Vagina (tissue), 2 donors: ENCODE data around the gene SEMG2. TPM values are rescaled to one million over a fixed set of nuclear protein-coding genes. Genes with fewer than 3 reads are reported as not detected.

Experiments used
- DNase-seq, 2 donors: peaks; one replicate each; pipeline ENCODE4 v3.0.0-alpha.2; 2017; ENCODE audit errors: extremely low spot score in 2 of 2
- H3K27ac ChIP-seq: fragments of 200-600 bp; sonication (generic); one replicate; pipeline ENCODE4 v1.5.1; 2019
- H3K27me3 ChIP-seq: fragments of 200-600 bp; sonication (generic); one replicate; pipeline ENCODE4 v1.5.1; 2019
- H3K36me3 ChIP-seq, 2 donors: fragments of 200-600 bp; sonication (generic); one replicate each; pipeline ENCODE4 v1.5.1; 2017 to 2019
- H3K4me1 ChIP-seq: fragments of 200-600 bp; sonication (generic); one replicate; pipeline ENCODE4 v1.5.1; 2019
- H3K4me3 ChIP-seq, 2 donors: fragments of 200-600 bp; sonication (generic); 1 replicate in 1 of 2; 2 replicates in 1 of 2; pipeline ENCODE4 v1.5.1; 2016 to 2019
- H3K9me3 ChIP-seq: fragments of 200-600 bp; sonication (generic); one replicate; pipeline ENCODE4 v1.5.1; 2019
- POLR2A ChIP-seq, 2 donors: fragments of 450-650 bp; IDR thresholded peaks; one replicate each; pipeline ENCODE4 v1.6.1; 2017; ENCODE audit warnings: antibody characterized with exemption in 2 of 2, mild to moderate bottlenecking in 2 of 2, moderate library complexity in 2 of 2
- POLR2AphosphoS5 ChIP-seq, 2 donors: sonication (generic); formaldehyde crosslinking; IDR thresholded peaks; one replicate each; pipeline ENCODE4 v1.9.0; 2017; ENCODE audit warnings: antibody characterized with exemption in 2 of 2, mild to moderate bottlenecking in 2 of 2, low read depth in 1 of 2; ENCODE audit not compliant: insufficient read depth in 1 of 2
- intact Hi-C: fragments of 100-400 bp; cut with DNase I; formaldehyde crosslinking; loops from one replicate; pipeline ENCODE4 v1.15.1; 2023
- total RNA-seq: library from RNA; depleted of rRNA; stranded (reverse); fragments of >200 nt; gene quantifications from one replicate; pipeline ENCODE4 v1.2.3, GENCODE V29; 2016
- TF ChIP-seq, protein P1 (sequence below), 3 experiments: fragments of 450-650 bp in 2 of 3; fragments of 200-600 bp in 1 of 3; sonication (generic) in 1 of 3; IDR thresholded peaks; one replicate each; pipeline ENCODE4 v1.5.1; 2017 to 2019; ENCODE audit warnings: antibody characterized with exemption in 3 of 3, mild to moderate bottlenecking in 2 of 3, moderate library complexity in 2 of 3

Gene SEMG2
- total RNA-seq, 1 donor from 2014 or later: not detected

DNA sequence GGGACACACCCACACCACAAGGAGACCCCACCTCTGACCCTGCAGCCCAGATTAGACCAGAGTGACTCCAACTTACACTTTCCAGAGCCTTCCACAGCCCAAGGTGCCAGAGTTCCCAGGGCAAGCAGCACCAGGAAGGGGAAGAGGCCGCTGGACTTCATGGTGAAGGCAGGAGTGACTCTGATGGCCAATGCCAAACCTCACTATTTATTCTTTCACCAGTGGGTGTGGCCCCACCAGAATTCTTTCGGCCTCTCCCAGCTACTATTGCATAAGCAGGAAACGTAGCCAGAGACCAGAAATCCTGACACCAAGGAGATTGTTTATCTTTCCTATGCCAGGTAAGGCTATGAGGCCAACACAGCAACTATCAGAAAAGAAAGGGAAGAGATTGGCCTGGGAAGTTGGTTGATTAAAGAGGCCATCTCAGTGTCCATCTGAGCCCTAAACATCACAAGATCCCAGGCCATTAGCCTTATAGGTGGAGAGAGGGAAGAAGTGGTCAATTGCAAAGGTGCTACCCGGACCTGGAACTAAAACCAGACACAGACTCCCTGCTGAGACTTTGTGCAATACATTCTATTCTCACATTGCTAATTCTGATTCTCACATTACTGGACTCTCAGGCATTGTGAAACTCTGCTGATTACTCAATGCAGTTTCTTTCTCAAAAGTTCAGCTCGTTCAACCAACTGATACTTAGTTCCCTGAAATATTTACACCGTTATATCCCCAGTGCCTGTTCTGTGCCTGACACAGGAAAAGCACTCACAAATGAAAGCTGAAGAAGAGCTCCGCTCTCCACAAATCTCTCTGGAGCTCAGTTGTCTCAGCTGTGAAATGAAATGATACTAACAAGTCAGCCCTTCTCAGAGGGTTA lies 33.5 kb downstream of the SEMG2 start, which contains the start of gene SLPI:
TSS of gene SLPI (minus strand) at position 182 of the 880 bp plus-strand sequence. CDS start at position 161, 21 bp downstream.
- Histone ChIP-seq H3K4me3 (peak within 1 kb of the TSS in 1 of 2 donors; percentile 25), H3K4me1 (peaks cover 18% of the 10 kb centered on the region), H3K27ac (peak within 1 kb of the TSS; percentile 37), H3K27me3 (no peaks in the 10 kb centered on the region), H3K36me3 (no peaks in the 10 kb centered on the region), H3K9me3 (no peaks in the 10 kb centered on the region)
- DNase-seq: peak in 1 of 2 donors; percentile 62
- TF ChIP-seq POLR2AphosphoS5 (IDR thresholded peaks at IDR 0.05; ENCODE audit: insufficient read depth in 1 of 2, low read depth in 1 of 2) (peak in 1 of 2 donors; percentile 41), POLR2A (IDR thresholded peaks at IDR 0.05) (no peak)
- TF ChIP-seq, protein P1, sequence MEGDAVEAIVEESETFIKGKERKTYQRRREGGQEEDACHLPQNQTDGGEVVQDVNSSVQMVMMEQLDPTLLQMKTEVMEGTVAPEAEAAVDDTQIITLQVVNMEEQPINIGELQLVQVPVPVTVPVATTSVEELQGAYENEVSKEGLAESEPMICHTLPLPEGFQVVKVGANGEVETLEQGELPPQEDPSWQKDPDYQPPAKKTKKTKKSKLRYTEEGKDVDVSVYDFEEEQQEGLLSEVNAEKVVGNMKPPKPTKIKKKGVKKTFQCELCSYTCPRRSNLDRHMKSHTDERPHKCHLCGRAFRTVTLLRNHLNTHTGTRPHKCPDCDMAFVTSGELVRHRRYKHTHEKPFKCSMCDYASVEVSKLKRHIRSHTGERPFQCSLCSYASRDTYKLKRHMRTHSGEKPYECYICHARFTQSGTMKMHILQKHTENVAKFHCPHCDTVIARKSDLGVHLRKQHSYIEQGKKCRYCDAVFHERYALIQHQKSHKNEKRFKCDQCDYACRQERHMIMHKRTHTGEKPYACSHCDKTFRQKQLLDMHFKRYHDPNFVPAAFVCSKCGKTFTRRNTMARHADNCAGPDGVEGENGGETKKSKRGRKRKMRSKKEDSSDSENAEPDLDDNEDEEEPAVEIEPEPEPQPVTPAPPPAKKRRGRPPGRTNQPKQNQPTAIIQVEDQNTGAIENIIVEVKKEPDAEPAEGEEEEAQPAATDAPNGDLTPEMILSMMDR (IDR thresholded peaks at IDR 0.05): no peak
- intact Hi-C loops: no loop called here

DNA sequence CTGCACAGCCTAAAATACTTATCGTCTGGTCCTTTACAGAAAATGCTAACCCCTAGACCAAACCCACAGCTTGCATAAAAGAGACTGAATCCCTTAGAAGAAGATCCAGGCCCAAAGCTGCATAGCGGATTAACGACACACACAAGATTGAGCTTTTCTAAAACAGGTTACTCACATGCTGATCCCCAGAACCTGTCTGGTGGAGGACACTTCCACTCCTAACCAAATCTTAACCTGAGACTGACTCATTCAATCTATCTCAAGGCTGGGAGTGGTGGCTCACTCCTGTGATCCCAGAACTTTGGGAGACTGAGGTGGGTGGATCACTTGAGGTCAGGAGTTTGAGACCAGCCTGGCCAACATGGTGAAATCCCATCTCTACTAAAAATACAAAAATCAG lies 36.0 kb downstream of the SEMG2 start:
- DNase-seq: no peak
- Histone ChIP-seq H3K4me1 (peaks cover 18% of the 10 kb centered on the region), H3K9me3 (no peaks in the 10 kb centered on the region), H3K36me3 (no peaks in the 10 kb centered on the region), H3K27me3 (no peaks in the 10 kb centered on the region), H3K27ac (no peak overlapping the region), H3K4me3 (no peak overlapping the region)
- TF ChIP-seq POLR2AphosphoS5 (IDR thresholded peaks at IDR 0.05; ENCODE audit: insufficient read depth in 1 of 2, low read depth in 1 of 2): no peak
- TF ChIP-seq POLR2A (IDR thresholded peaks at IDR 0.05): no peak
- TF ChIP-seq, protein P1 (IDR thresholded peaks at IDR 0.05): no peak
- intact Hi-C loops: no loop called here

DNA sequence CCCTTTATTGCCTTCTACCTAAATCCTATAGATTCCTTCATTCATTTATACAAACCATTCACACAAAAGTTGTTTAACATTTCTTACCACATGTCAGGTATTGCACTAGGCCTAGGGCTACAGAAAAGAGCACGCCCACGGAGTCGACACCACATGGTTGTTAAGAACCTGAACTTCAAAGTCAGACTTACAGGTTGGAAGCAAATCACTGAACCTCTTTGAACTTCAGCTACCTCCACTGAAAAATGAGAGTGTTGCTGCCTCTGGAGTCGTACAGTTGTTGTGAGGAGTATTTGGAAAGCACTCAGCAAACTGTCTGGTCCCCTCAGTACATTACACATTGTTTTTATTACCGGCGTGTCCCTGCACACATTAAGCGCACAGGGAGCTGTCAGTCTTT lies 36.5 kb downstream of the SEMG2 start:
- H3K27me3 ChIP-seq: no peaks in the 10 kb centered on the region
- DNase-seq: no peak
- intact Hi-C loops: no loop called here
- H3K4me3 ChIP-seq: no peak overlapping the region
- no peak overlapping the region for H3K27ac ChIP-seq
- TF ChIP-seq, protein P1 (IDR thresholded peaks at IDR 0.05): no peak
- no peak for TF ChIP-seq POLR2AphosphoS5 (IDR thresholded peaks at IDR 0.05; ENCODE audit: insufficient read depth in 1 of 2, low read depth in 1 of 2)
- no peak for TF ChIP-seq POLR2A (IDR thresholded peaks at IDR 0.05)
- H3K4me1 ChIP-seq: peaks cover 18% of the 10 kb centered on the region
- H3K36me3 ChIP-seq: no peaks in the 10 kb centered on the region
- H3K9me3 ChIP-seq: no peaks in the 10 kb centered on the region

DNA sequence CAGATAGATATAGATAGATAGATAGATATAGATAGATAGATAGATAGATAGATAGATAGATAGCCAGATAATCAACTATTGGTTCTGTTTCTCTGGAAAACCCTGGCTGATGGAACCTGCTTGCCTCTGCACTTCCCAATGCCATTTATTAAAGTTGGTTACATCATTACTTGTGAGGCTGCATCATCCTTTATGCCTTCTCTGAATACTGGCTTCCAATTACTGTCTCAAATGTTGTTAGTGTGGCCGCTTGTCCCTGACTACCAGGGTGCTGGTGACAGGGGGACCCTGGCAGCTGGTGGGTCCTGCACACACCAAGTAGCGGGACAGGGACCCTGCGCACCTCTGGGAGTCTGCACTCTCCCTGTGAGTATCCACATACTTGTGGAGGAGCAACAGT lies 37.1 kb downstream of the SEMG2 start:
- no peaks in the 10 kb centered on the region for H3K27me3 ChIP-seq
- DNase-seq: no peak
- no peaks in the 10 kb centered on the region for H3K36me3 ChIP-seq
- H3K27ac ChIP-seq: no peak overlapping the region
- no peaks in the 10 kb centered on the region for H3K9me3 ChIP-seq
- H3K4me3 ChIP-seq: no peak overlapping the region
- no peak for TF ChIP-seq POLR2A (IDR thresholded peaks at IDR 0.05)
- TF ChIP-seq, protein P1 (IDR thresholded peaks at IDR 0.05): no peak
- TF ChIP-seq POLR2AphosphoS5 (IDR thresholded peaks at IDR 0.05; ENCODE audit: insufficient read depth in 1 of 2, low read depth in 1 of 2): no peak
- intact Hi-C loops: no loop called here
- H3K4me1 ChIP-seq: peaks cover 18% of the 10 kb centered on the region

DNA sequence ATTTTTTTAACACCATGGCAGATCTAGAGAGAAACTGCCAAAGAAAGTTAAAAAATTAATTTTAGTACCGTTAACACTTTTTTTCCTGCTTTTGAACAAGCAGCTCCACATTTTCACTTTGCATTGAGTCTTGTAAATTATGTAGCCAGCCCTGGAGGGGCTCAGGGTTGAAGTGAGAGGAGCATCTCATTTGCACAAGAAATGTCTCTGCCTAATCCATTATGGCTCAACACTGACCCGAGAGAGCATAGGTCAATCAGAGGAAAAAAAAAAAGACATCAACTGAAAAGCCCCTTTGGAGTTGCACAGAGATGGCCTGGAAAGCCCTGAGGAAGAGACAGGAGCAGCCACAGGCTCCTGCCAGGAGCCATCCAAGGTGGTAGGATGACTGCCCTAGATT lies 37.5 kb downstream of the SEMG2 start:
- DNase-seq: no peak
- intact Hi-C loops: no loop called here
- no peaks in the 10 kb centered on the region for H3K27me3 ChIP-seq
- no peak overlapping the region for H3K27ac ChIP-seq
- H3K4me3 ChIP-seq: no peak overlapping the region
- H3K4me1 ChIP-seq: peaks cover 18% of the 10 kb centered on the region
- H3K36me3 ChIP-seq: no peaks in the 10 kb centered on the region
- H3K9me3 ChIP-seq: no peaks in the 10 kb centered on the region
- TF ChIP-seq, protein P1 (IDR thresholded peaks at IDR 0.05): no peak
- TF ChIP-seq POLR2A (IDR thresholded peaks at IDR 0.05): no peak
- no peak for TF ChIP-seq POLR2AphosphoS5 (IDR thresholded peaks at IDR 0.05; ENCODE audit: insufficient read depth in 1 of 2, low read depth in 1 of 2)
